GM12873 (cell line): ENCODE measurements around the gene COL9A3.

Experiments used
- TF ChIP-seq, protein P1 (sequence below): IDR thresholded peaks from 2 replicates; pipeline ENCODE4 v1.5.1; 2012; ENCODE audit warnings: low read depth, mild to moderate bottlenecking, moderate library complexity, low read length, control low read depth; ENCODE audit not compliant: insufficient read depth; ENCODE audit errors: missing control alignments

Gene COL9A3

DNA sequence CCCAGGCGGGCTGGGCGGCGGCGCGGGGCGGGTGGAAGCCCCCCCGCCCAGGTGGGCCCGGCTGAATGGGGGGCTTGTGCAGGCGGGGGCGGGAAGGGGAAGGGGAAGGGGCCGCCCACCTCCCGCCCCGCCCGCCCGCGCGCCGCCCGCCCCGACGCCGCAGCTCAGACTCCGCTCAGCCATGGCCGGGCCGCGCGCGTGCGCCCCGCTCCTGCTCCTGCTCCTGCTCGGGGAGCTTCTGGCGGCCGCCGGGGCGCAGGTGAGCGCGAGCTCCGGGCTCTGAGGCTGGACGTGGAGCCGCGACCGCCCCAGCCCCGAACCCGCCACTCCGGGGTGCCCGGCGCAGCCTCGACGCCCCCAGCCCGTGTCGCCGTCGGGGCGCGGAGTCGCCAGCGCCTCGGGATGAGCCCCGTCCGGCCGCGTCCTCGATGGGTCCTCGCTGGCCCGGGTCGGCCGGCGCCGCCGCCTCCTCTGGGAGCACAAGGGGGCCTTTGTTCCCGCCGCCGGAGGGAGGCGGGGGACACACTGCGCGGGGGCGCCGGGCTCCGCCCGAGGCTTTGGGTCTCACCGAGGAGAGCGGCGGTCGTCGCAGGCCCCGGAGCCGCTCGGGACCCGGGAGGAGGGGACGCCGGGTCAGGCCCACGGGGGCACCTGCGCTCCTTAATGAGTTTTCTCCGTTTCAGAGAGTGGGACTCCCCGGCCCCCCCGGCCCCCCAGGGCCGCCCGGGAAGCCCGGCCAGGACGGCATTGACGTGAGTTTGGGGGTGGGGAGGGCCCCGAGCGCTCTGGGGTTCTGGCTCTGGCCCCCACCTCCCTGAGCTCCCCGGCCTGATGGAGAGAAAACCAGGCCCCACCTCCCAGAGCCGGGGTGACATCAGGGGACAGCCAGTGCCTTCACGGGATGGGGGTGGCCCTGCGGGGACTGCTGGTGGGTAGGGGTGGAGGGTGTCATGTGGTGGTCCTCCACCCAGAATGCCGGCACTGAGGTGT is at the start of gene COL9A3:
Gene COL9A3, plus strand, starts transcription at position 167 of the 990 bp plus-strand sequence. Its CDS starts 15 bp downstream, at position 182.
- TF ChIP-seq, protein P1, sequence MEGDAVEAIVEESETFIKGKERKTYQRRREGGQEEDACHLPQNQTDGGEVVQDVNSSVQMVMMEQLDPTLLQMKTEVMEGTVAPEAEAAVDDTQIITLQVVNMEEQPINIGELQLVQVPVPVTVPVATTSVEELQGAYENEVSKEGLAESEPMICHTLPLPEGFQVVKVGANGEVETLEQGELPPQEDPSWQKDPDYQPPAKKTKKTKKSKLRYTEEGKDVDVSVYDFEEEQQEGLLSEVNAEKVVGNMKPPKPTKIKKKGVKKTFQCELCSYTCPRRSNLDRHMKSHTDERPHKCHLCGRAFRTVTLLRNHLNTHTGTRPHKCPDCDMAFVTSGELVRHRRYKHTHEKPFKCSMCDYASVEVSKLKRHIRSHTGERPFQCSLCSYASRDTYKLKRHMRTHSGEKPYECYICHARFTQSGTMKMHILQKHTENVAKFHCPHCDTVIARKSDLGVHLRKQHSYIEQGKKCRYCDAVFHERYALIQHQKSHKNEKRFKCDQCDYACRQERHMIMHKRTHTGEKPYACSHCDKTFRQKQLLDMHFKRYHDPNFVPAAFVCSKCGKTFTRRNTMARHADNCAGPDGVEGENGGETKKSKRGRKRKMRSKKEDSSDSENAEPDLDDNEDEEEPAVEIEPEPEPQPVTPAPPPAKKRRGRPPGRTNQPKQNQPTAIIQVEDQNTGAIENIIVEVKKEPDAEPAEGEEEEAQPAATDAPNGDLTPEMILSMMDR: no peak

- TF ChIP-seq, protein P1: no peak
Measured at GRCh38 chr20:62768234-62768546, 48.7 kb upstream of the COL9A3 start.

- TF ChIP-seq, protein P1: no peak
Measured at GRCh38 chr20:62768551-62769287, 48.1 kb upstream of the COL9A3 start.

- TF ChIP-seq, protein P1: no peak
Measured at GRCh38 chr20:62769346-62770071, 47.3 kb upstream of the COL9A3 start.

DNA sequence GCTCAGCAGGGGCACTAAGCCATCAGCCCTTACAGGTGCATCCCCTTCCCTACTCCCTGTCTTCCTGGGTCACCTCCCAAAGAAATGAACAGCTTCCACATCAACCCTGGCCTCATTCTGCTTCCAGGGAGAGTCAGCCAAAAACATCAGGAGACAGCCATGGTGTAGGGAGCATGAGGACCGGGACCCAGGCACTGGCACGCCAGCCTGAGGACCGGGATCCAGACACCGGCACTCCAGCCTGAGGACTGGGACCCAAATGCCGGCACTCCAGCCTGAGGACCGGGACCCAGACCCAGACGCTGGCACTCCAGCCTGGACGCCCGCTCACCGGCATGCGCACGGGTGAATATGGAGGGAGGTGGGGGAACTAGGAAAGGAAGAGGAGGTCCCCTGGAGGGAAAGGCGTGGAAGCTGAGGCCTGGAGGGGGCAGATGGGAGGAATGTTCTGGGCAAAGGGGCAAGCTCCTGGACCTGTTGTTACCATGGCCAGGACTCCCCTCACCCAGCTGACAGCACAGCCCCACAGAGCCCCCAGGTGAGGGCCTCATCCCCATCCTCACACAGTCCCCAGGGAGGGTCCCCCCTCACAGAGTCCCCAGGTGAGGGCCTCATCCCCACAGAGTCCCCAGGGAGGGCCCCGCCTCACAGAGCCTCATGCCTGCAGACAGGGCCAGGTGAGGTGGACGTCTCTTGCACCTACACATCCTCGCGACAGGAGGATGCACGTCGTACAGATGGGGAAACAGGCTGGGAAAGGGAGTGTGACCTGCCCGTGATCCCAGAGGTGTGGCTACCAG is 46.5 kb upstream of the COL9A3 start:
- TF ChIP-seq, protein P1: no peak

GRCh38 chr20:62770916-62771315 is 45.9 kb upstream of the COL9A3 start:
- TF ChIP-seq, protein P1: no peak
